Heart left ventricle (tissue), 11 donors: ENCODE data around the gene ELK3. TPM values are rescaled to one million over a fixed set of nuclear protein-coding genes. Genes with fewer than 3 reads are reported as not detected.

Experiments
- polyA plus RNA-seq, 2 donors: library from polyadenylated mRNA; stranded (reverse); fragments of 200-250 nt; gene quantifications; one replicate each; pipeline ENCODE4 v1.2.3, GENCODE V29; 2013
- total RNA-seq, 9 donors: library from RNA; depleted of rRNA in 2 of 9; stranded (reverse); fragments of >200 nt in 2 of 9; fragmentation: NEBNext Ultra II Directional in 3 of 9; extraction: Animal tissue kit (Norgen Biotek cat#: 25700) in 3 of 9; gene quantifications; one replicate each; pipeline versions ENCODE4 v1.1.0 to v1.2.4, GENCODE V29; 2016 to 2023
- donor health status: ischemic (EF 13 %, LVEDD 7.1; RV severe dilation, severe dysfunction).
- donor health status: healthy with polysubstance abuse.
- donor health status: DM: no; HTN: yes; CAD: no.
- donor health status: DM: no; HTN: no; CAD: no.
- donor health status: ischemic (EF 25% LVEDD 5.7; RV mildly dilated, moderate dysfunction).
- donor health status: healthy.
- donor health status: DM: yes; HTN: yes; CAD: no.
- donor health status: PGD.
- donor health status: nonischemic (EF 23%, LVEDD 6.1; RV moderate dilation, normal function).

ELK3 gene
- total and polyA plus RNA-seq, 11 donors: 5.7 to 42.3 (median 18.6) TPM

Other genes starting within 250 kb of the ELK3 start
- gene HAL, start 198.0 kb upstream of the ELK3 start, total RNA-seq: under 1 TPM in 4 of 9 donors, not detected in 5; 0.10 to 0.79 (median 0.31) TPM
- under 1 TPM; 0.04 to 0.07 TPM for gene HAL, start 198.0 kb upstream of the ELK3 start, polyA plus RNA-seq
- gene LTA4H, start 158.8 kb upstream of the ELK3 start, total RNA-seq: 10 to 100 TPM; 32.8 to 72.0 (median 42.6) TPM
- gene LTA4H, start 158.8 kb upstream of the ELK3 start, polyA plus RNA-seq: 10 to 100 TPM; 23.3 to 31.3 TPM
- 10 to 100 TPM; 14.3 to 31.7 (median 23.1) TPM for gene CDK17, start 206.1 kb downstream of the ELK3 start, total RNA-seq
- 10 to 100 TPM in 1 of 2 donors, 1 to 10 TPM in 1; 6.7 to 14.5 TPM for gene CDK17, start 206.1 kb downstream of the ELK3 start, polyA plus RNA-seq